ENCODE results near the gene CLEC9A. TPM values are rescaled to one million over a fixed set of nuclear protein-coding genes. Genes with fewer than 3 reads are reported as not detected.

The CLEC9A gene
- total and polyA plus RNA-seq, 2 experiments from 2014 or later, result not detected

GRCh38 chr12:10082117-10082874 lies 51.8 kb downstream of the CLEC9A start:
- H2AFZ ChIP-seq, result no peak overlapping the region
- H3K36me3 ChIP-seq (replicated peaks; ENCODE audit: insufficient read depth, low read depth), result no peaks in the 10 kb centered on the region
- no peaks in the 10 kb centered on the region for H3K9me2 ChIP-seq (replicated peaks; ENCODE audit: insufficient read depth)
- no peaks in the 10 kb centered on the region for H3K9me3 ChIP-seq (ENCODE audit: low read depth)
- no peak for DNase-seq (ENCODE audit: low spot score)
- no peaks in the 10 kb centered on the region for H3K4me1 ChIP-seq (ENCODE audit: insufficient read depth)
- TF ChIP-seq EZH2 (IDR thresholded peaks at IDR 0.05; ENCODE audit: borderline replicate concordance) (no peak), EZH2phosphoT487 (IDR thresholded peaks at IDR 0.05; ENCODE audit: low read depth, severe bottlenecking, unreplicated experiment) (no peak)
- TF ChIP-seq, protein P1, sequence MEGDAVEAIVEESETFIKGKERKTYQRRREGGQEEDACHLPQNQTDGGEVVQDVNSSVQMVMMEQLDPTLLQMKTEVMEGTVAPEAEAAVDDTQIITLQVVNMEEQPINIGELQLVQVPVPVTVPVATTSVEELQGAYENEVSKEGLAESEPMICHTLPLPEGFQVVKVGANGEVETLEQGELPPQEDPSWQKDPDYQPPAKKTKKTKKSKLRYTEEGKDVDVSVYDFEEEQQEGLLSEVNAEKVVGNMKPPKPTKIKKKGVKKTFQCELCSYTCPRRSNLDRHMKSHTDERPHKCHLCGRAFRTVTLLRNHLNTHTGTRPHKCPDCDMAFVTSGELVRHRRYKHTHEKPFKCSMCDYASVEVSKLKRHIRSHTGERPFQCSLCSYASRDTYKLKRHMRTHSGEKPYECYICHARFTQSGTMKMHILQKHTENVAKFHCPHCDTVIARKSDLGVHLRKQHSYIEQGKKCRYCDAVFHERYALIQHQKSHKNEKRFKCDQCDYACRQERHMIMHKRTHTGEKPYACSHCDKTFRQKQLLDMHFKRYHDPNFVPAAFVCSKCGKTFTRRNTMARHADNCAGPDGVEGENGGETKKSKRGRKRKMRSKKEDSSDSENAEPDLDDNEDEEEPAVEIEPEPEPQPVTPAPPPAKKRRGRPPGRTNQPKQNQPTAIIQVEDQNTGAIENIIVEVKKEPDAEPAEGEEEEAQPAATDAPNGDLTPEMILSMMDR (IDR thresholded peaks at IDR 0.05; ENCODE audit: poor library complexity), result no peak
- 90% methylated on average over 5 of the region's 5 CpGs for WGBS (ENCODE audit: low lambda C conversion rate, missing lambda C conversion rate)
- no peaks in the 10 kb centered on the region for H3K27me3 ChIP-seq
- H3K4me3 ChIP-seq, result no peak overlapping the region
- no peak overlapping the region for H3K27ac ChIP-seq
- H3K79me2 ChIP-seq, result no peaks in the 10 kb centered on the region
- H4K20me1 ChIP-seq (ENCODE audit: insufficient read depth, poor library complexity, severe bottlenecking), result no peaks in the 10 kb centered on the region
- no peak overlapping the region for H3K4me2 ChIP-seq

GRCh38 chr12:10084733-10085132 lies 54.3 kb downstream of the CLEC9A start:
- Histone ChIP-seq H3K36me3 (replicated peaks; ENCODE audit: insufficient read depth, low read depth) (no peaks in the 10 kb centered on the region), H4K20me1 (ENCODE audit: insufficient read depth, poor library complexity, severe bottlenecking) (no peaks in the 10 kb centered on the region), H3K27me3 (no peaks in the 10 kb centered on the region), H3K4me2 (no peak overlapping the region), H3K9me2 (replicated peaks; ENCODE audit: insufficient read depth) (no peaks in the 10 kb centered on the region), H3K79me2 (no peaks in the 10 kb centered on the region), H3K4me3 (no peak overlapping the region), H3K27ac (no peak overlapping the region), H3K4me1 (ENCODE audit: insufficient read depth) (no peaks in the 10 kb centered on the region), H3K9me3 (ENCODE audit: low read depth) (no peaks in the 10 kb centered on the region), H2AFZ (no peak overlapping the region)
- no peak for DNase-seq (ENCODE audit: low spot score)
- TF ChIP-seq EZH2phosphoT487 (IDR thresholded peaks at IDR 0.05; ENCODE audit: low read depth, severe bottlenecking, unreplicated experiment), result no peak
- TF ChIP-seq EZH2 (IDR thresholded peaks at IDR 0.05; ENCODE audit: borderline replicate concordance), result no peak
- TF ChIP-seq, protein P1 (IDR thresholded peaks at IDR 0.05; ENCODE audit: poor library complexity), result no peak
- WGBS (ENCODE audit: low lambda C conversion rate, missing lambda C conversion rate), result 81% methylated on average over 6 of the region's 6 CpGs

- DNase-seq (ENCODE audit: low spot score), result no peak
- no peak overlapping the region for H2AFZ ChIP-seq
- no peaks in the 10 kb centered on the region for H3K9me2 ChIP-seq (replicated peaks; ENCODE audit: insufficient read depth)
- H3K36me3 ChIP-seq (replicated peaks; ENCODE audit: insufficient read depth, low read depth), result no peaks in the 10 kb centered on the region
- no peaks in the 10 kb centered on the region for H3K4me1 ChIP-seq (ENCODE audit: insufficient read depth)
- H4K20me1 ChIP-seq (ENCODE audit: insufficient read depth, poor library complexity, severe bottlenecking), result no peaks in the 10 kb centered on the region
- H3K27ac ChIP-seq, result no peak overlapping the region
- H3K9me3 ChIP-seq (ENCODE audit: low read depth), result no peaks in the 10 kb centered on the region
- no peaks in the 10 kb centered on the region for H3K27me3 ChIP-seq
- H3K4me3 ChIP-seq, result no peak overlapping the region
- no peaks in the 10 kb centered on the region for H3K79me2 ChIP-seq
- no peak overlapping the region for H3K4me2 ChIP-seq
- TF ChIP-seq EZH2phosphoT487 (IDR thresholded peaks at IDR 0.05; ENCODE audit: low read depth, severe bottlenecking, unreplicated experiment) (no peak), EZH2 (IDR thresholded peaks at IDR 0.05; ENCODE audit: borderline replicate concordance) (no peak)
- TF ChIP-seq, protein P1 (IDR thresholded peaks at IDR 0.05; ENCODE audit: poor library complexity), result no peak
- 86% methylated on average over 3 of the region's 3 CpGs for WGBS (ENCODE audit: low lambda C conversion rate, missing lambda C conversion rate)
Measured at GRCh38 chr12:10086387-10086786, 55.9 kb downstream of the CLEC9A start.

Data from hepatocyte (in vitro differentiated cells).